ACHN (cell line): ENCODE measurements around the gene CCSER2.
"Not testable (repeated sequence)": the region's sequence is repeated elsewhere in the genome, so short reads cannot be mapped to it uniquely, and the experiment has no call there.

Experiments used
- DNase-seq: peaks from one replicate; pipeline ENCODE4 v3.0.0-alpha.2; 2015
- in situ Hi-C: cut with HindIII; loops from 2 replicates; pipeline ENCODE4 v1.10.0; 2017; ENCODE audit warnings: low sequenced_read_pairs, low pct_ligation_motif_present, low pct_unique_long_range_greater_than_20kb

CCSER2 gene

GRCh38 chr10:84308481-84309304 lies 19.7 kb upstream of the CCSER2 start:
- peak; percentile 83 for DNase-seq
- in situ Hi-C loops: no loop called here

- in situ Hi-C loops: no loop called here
- peak; percentile 73 for DNase-seq
Measured at GRCh38 chr10:84310470-84310869, 17.9 kb upstream of the CCSER2 start.

- in situ Hi-C loops: no loop called here
Measured at GRCh38 chr10:84311576-84311975, 16.8 kb upstream of the CCSER2 start.

GRCh38 chr10:84312816-84313215 lies 15.6 kb upstream of the CCSER2 start:
- no peak for DNase-seq
- in situ Hi-C loops: no loop called here

More at GRCh38 chr10:84311576-84311975, 16.8 kb upstream of the CCSER2 start:
- DNase-seq: no peak

- DNase-seq: no peak
Measured at GRCh38 chr10:84314275-84314674, 14.1 kb upstream of the CCSER2 start.

GRCh38 chr10:84317174-84317573 lies 11.2 kb upstream of the CCSER2 start:
- in situ Hi-C loops: no loop called here
- DNase-seq: no peak

More at GRCh38 chr10:84314275-84314674, 14.1 kb upstream of the CCSER2 start:
- in situ Hi-C loops: no loop called here

- DNase-seq: no peak
- in situ Hi-C loops: no loop called here
Measured at GRCh38 chr10:84321902-84322301, 6.5 kb upstream of the CCSER2 start.

- DNase-seq, in situ Hi-C loops: not testable (repeated sequence)
Measured at GRCh38 chr10:84323566-84323965, 4.8 kb upstream of the CCSER2 start.

- DNase-seq, in situ Hi-C loops: not testable (repeated sequence)
Measured at GRCh38 chr10:84326995-84327394, 1.4 kb upstream of the CCSER2 start.

GRCh38 chr10:84329196-84329611 lies 815 bp downstream of the CCSER2 start:
- peak; percentile 63 for DNase-seq
- in situ Hi-C loops: no loop called here

GRCh38 chr10:84329986-84330651 lies 1.7 kb downstream of the CCSER2 start:
- DNase-seq: no peak
- in situ Hi-C loops: no loop called here

GRCh38 chr10:84331091-84331490 lies 2.7 kb downstream of the CCSER2 start:
- DNase-seq: no peak
- in situ Hi-C loops: no loop called here

- peak; percentile 29 for DNase-seq
- in situ Hi-C loops: no loop called here
Measured at GRCh38 chr10:84333864-84334451, 5.6 kb downstream of the CCSER2 start.

- DNase-seq: no peak
- in situ Hi-C loops: no loop called here
Measured at GRCh38 chr10:84334811-84335210, 6.4 kb downstream of the CCSER2 start.

- in situ Hi-C loops: no loop called here
- DNase-seq: no peak
Measured at GRCh38 chr10:84335516-84335915, 7.1 kb downstream of the CCSER2 start.

- DNase-seq: no peak
Measured at GRCh38 chr10:84336406-84337090, 8.2 kb downstream of the CCSER2 start.

GRCh38 chr10:84337199-84337598 lies 8.8 kb downstream of the CCSER2 start:
- in situ Hi-C loops: no loop called here
- no peak for DNase-seq

More at GRCh38 chr10:84336406-84337090, 8.2 kb downstream of the CCSER2 start:
- in situ Hi-C loops: no loop called here

- in situ Hi-C loops: no loop called here
- no peak for DNase-seq
Measured at GRCh38 chr10:84339025-84339424, 10.6 kb downstream of the CCSER2 start.

GRCh38 chr10:84340187-84340586 lies 11.8 kb downstream of the CCSER2 start:
- DNase-seq: no peak
- in situ Hi-C loops: no loop called here
